Mucosa of descending colon (tissue), 3 donors: ENCODE results near the gene C17orf113. TPM values are rescaled to one million over a fixed set of nuclear protein-coding genes. Genes with fewer than 3 reads are reported as not detected.
"Not testable (repeated sequence)": the region's sequence is repeated elsewhere in the genome, so short reads cannot be mapped to it uniquely, and the experiment has no call there.

Experiments
- ATAC-seq: fragments of 200-7000 bp; cut with Tn5 transposase; one replicate; pipeline ENCODE4 v1.9.1; 2020; ENCODE audit warnings: mild to moderate bottlenecking, moderate library complexity
- DNase-seq, 3 donors: peaks; one replicate each; pipeline ENCODE4 v3.0.0-alpha.2; 2020
- H3K36me3 ChIP-seq: fragments of 200-600 bp; one replicate; pipeline ENCODE4 v1.8.0; 2021; ENCODE audit warnings: low read depth, mild to moderate bottlenecking
- H3K4me1 ChIP-seq: fragments of 200-600 bp; one replicate; pipeline ENCODE4 v1.8.0; 2021; ENCODE audit warnings: low read depth, mild to moderate bottlenecking
- H3K4me3 ChIP-seq: fragments of 200-600 bp; one replicate; pipeline ENCODE4 v1.8.0; 2021; ENCODE audit warnings: mild to moderate bottlenecking
- H3K9me3 ChIP-seq: fragments of 200-600 bp; one replicate; pipeline ENCODE4 v1.8.0; 2021; ENCODE audit warnings: mild to moderate bottlenecking
- intact Hi-C, 2 donors: fragments of 100-400 bp; cut with DNase I in 1 of 2; cut with micrococcal nuclease in 1 of 2; formaldehyde crosslinking; loops; one replicate each; pipeline versions ENCODE4 v1.11.0 to v1.11.1; 2022; cut with DNase I, micrococcal nuclease
- total RNA-seq, 3 donors: library from RNA; stranded (reverse); fragmentation: NEBNext Ultra II Directional in 2 of 3; extraction: Animal tissue kit (Norgen Biotek cat#: 25700) in 2 of 3; gene quantifications; one replicate each; pipeline versions ENCODE4 v1.2.1 to v1.2.4, GENCODE V29; 2021 to 2023
- TF ChIP-seq, protein P1 (sequence below): fragments of 200-600 bp; IDR thresholded peaks from one replicate; pipeline ENCODE4 v1.8.0; 2022; ENCODE audit warnings: antibody characterized with exemption, mild to moderate bottlenecking
- donor health status: DM: no; HTN: no; CAD: no; lungs with moderate emphysema.
- donor health status: DM: no; HTN: no; CAD: no.
- donor health status: DM: no; HTN: yes; CAD: no.

The C17orf113 gene
- total RNA-seq, 3 donors from 2014 or later = 1.2 to 3.8 (median 2.0) TPM

DNA sequence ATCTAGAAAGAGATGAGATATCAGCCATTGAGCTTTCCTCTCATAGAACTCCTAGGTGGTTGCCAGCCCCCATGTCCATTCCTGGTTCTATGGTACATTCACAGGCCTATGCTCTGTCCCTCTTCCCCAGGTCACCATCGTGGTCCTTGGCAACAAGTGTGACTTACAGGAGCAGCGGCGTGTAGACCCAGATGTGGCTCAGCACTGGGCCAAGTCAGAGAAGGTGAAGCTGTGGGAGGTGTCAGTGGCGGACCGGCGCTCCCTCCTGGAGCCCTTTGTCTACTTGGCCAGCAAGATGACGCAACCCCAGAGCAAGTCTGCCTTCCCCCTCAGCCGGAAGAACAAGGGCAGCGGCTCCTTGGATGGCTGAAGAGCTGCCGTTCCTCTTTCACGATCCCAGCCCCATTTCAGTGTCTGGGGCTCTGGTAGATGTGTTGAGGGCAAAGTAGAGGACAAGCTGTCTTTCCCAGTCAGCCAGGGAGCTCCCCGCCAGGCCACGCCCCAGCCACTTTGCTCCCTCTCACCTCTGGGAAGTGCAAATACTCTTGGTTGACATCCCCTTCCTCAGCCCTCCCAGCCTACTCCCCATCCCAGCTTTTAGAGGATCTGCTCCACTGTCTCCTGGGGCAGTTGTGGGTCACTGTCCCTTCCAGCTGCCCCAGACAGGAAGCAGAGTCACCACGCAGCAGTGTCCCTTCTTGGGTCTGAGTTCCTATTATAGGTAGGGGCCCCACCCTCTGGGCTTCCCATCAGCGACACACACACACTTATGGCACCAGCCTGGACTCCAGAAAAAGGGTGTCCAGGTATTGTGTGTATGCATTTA lies 26.7 kb downstream of the C17orf113 start:
- intact Hi-C loops = no loop called here
- TF ChIP-seq, protein P1, sequence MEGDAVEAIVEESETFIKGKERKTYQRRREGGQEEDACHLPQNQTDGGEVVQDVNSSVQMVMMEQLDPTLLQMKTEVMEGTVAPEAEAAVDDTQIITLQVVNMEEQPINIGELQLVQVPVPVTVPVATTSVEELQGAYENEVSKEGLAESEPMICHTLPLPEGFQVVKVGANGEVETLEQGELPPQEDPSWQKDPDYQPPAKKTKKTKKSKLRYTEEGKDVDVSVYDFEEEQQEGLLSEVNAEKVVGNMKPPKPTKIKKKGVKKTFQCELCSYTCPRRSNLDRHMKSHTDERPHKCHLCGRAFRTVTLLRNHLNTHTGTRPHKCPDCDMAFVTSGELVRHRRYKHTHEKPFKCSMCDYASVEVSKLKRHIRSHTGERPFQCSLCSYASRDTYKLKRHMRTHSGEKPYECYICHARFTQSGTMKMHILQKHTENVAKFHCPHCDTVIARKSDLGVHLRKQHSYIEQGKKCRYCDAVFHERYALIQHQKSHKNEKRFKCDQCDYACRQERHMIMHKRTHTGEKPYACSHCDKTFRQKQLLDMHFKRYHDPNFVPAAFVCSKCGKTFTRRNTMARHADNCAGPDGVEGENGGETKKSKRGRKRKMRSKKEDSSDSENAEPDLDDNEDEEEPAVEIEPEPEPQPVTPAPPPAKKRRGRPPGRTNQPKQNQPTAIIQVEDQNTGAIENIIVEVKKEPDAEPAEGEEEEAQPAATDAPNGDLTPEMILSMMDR = no peak
- Histone ChIP-seq H3K4me1 (peaks cover 31% of the 10 kb centered on the region), H3K36me3 (no peaks in the 10 kb centered on the region), H3K4me3 (no peak overlapping the region), H3K9me3 (no peaks in the 10 kb centered on the region)
- DNase-seq = peak in 1 of 3 donors; percentile 58
- ATAC-seq = no peak

DNA sequence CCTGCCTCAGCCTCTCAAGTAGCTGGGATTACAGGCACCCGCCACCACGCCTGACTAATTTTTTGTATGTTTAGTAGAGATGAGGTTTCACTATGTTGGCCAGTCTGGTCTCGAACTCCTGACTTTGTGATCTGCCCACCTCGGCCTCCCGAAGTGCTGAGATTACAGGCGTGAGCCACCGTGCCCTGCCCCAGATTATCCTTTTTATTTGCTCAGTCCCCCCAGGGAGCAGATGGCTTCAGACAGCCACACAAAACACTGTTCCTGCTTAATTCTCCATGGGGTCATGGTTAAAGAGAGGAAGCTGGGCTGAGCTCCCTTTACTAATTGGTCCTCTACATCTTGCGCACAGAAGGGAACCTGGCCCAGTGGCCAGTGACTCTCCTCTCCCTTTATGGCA lies 29.6 kb downstream of the C17orf113 start:
- H3K4me3 ChIP-seq, H3K9me3 ChIP-seq, ATAC-seq, H3K36me3 ChIP-seq, intact Hi-C loops: not testable (repeated sequence)
- H3K4me1 ChIP-seq = peaks cover 36% of the 10 kb centered on the region
- DNase-seq = peak in 1 of 3 donors; percentile 33

DNA sequence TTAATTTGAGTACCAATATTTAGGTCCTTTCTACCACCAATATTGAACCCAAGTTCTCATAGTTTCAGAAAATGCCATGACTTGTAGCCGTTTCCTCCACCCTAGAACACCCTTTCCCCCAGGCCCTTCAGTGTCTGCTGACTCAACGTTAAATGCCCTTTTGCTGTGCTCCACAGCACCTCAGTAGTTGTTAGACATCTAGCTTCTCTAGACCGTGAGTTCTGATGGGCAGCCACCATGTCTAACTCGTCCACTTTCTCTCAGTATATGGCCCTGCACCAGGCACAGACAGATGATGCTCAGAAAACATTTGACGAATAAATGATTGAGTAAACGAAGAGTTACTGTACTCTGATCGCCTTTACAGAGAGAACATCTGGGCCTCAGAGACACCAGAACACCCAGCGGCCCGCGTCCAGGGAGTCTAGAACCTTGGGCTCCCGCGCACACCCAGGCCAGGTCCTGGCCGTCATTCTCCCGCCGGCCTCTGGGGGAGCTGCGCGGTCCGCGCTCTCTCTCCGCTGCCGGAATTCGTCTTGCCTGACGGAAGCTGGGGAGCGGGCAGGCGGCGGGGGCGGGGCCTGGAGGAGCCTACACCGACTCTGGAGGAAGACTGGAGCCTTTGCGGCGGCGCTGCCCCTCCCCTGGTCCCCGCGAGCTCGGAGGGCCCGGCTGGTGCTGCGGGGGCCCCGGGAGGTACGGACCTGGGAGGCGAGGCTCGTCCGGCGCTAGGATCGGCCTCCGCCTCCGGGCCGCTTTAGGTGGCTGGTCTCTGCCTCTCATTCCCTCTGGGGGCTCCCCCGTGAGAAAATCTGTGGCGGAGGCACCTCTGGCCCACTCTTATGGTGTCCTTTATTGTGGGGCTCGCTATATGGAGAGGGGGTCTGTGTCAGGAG lies 30.6 kb downstream of the C17orf113 start, which contains the start of gene NKIRAS2:
Gene NKIRAS2 (plus strand): TSS at position 582 of the 896 bp plus-strand sequence. CDS start 1,488 bp downstream, outside the sequence.
- H3K4me1 ChIP-seq = peaks cover 35% of the 10 kb centered on the region
- intact Hi-C loops = no loop called here
- ATAC-seq = peak; percentile 84

DNA sequence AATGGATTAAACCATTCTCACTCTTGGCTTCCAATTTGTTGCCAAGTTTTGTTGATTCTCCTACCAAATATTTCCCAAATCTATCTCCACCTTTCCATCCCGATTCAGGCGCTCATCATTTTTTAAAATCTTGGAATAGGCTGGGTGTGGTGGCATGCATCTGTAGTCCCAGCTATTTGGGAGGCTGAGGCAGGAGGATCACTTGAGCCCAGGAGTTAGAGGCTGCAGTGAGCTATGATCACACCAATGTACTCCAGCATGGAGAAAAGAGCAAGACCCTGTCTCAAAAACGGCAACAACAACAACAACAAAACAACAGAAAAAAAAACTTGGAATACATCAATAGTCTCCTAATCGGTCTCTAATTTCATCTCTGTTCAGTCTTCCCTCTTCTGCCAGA lies 31.4 kb downstream of the C17orf113 start:
- Histone ChIP-seq H3K36me3 (no peaks in the 10 kb centered on the region), H3K4me3 (no peak overlapping the region), H3K9me3 (no peaks in the 10 kb centered on the region), H3K4me1 (peaks cover 32% of the 10 kb centered on the region)
- intact Hi-C loops = no loop called here
- ATAC-seq (no peak), DNase-seq (no peak)
- TF ChIP-seq, protein P1 = no peak

More for the DNA sequence above, 30.6 kb downstream of the C17orf113 start, which contains the start of gene NKIRAS2:
- H3K36me3 ChIP-seq = no peaks in the 10 kb centered on the region
- H3K4me3 ChIP-seq = peak within 1 kb of the TSS; percentile 94
- no peaks in the 10 kb centered on the region for H3K9me3 ChIP-seq
- TF ChIP-seq, protein P1 = peak; percentile 97
- peak; percentile 95 to 98 (median 97) for DNase-seq

DNA sequence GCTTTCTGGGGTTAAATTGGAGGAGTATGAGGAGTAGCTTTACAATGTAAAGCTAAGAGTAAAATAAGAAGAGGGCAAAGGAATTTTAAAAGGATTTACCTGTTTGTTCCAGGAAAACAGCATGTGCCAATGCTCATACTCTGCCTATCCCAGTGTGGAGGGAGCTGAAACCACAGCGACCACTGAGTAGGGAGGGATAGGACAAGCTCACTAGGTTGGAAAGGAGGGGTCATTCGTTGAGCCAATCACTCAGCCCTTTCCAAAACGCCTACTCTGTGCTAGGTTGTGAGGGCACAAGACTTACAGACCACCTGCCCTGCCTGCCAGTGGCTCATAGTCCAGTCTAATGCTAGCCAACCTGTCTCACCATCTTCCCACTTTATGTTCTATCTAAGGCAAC lies 32.1 kb downstream of the C17orf113 start:
- ATAC-seq = no peak
- H3K4me1 ChIP-seq = peaks cover 32% of the 10 kb centered on the region

More for the DNA sequence above, 32.1 kb downstream of the C17orf113 start:
- no peaks in the 10 kb centered on the region for H3K36me3 ChIP-seq
- DNase-seq = no peak
- TF ChIP-seq, protein P1 = no peak
- H3K4me3 ChIP-seq = no peak overlapping the region
- H3K9me3 ChIP-seq = no peaks in the 10 kb centered on the region
- intact Hi-C loops = no loop called here
